ENCODE data around the gene ETV1. TPM values are rescaled to one million over a fixed set of nuclear protein-coding genes. Genes with fewer than 3 reads are reported as not detected.

The ETV1 gene
- total RNA-seq, 5 donors from 2014 or later (not counting 1 experiment from before 2014, with no cell fraction given): 0.26 to 0.58 (median 0.38) TPM; not detected in 1

GRCh38 chr7:14018751-14019150 is 29.3 kb upstream of the ETV1 start:
- Histone ChIP-seq H3K9me3 (no peaks in the 10 kb centered on the region), H3K27ac (ENCODE audit: low read length) (no peak overlapping the region), H3K4me1 (ENCODE audit: control insufficient read depth in 1 of 2, extremely low read depth in 1 of 2, insufficient read depth in 2 of 2, low read length in 2 of 2) (no peaks in the 10 kb centered on the region), H3K36me3 (ENCODE audit: control insufficient read depth in 2 of 2, extremely low read depth in 1 of 2, insufficient read depth in 1 of 2, low read length in 1 of 2) (no peaks in the 10 kb centered on the region), H3K4me3 (ENCODE audit: control insufficient read depth in 1 of 2, extremely low read depth in 1 of 2, low read length in 1 of 2) (no peak overlapping the region), H3K27me3 (replicated peaks in 1 of 2; ENCODE audit: control insufficient read depth in 2 of 2, extremely low read depth in 1 of 2, insufficient read depth in 2 of 2, low read length in 1 of 2) (no peaks in the 10 kb centered on the region)
- Mint-ChIP-seq H3K36me3 (no peaks in the 10 kb centered on the region), H3K27me3 (no peaks in the 10 kb centered on the region), H3K9me3 (peaks cover 0 to 3% (median 3%) of the 10 kb centered on the region in 3 donors), H3K27ac (no peak overlapping the region), H3K4me3 (no peak overlapping the region), H3K4me1 (no peaks in the 10 kb centered on the region)
- ATAC-seq (replicated peaks in 1 of 4): no peak
- 91% methylated on average over 5 of the region's 5 CpGs for WGBS (ENCODE audit: insufficient coverage)
- POLR2A ChIA-PET: no interaction called here
- DNase-seq: no peak
- CTCF ChIA-PET: no interaction called here

- no peaks in the 10 kb centered on the region for H3K4me1 ChIP-seq (ENCODE audit: control insufficient read depth in 1 of 2, extremely low read depth in 1 of 2, insufficient read depth in 2 of 2, low read length in 2 of 2)
- Mint-ChIP-seq H3K27ac (no peak overlapping the region), H3K4me3 (no peak overlapping the region), H3K4me1 (no peaks in the 10 kb centered on the region), H3K36me3 (no peaks in the 10 kb centered on the region), H3K9me3 (peaks cover 0 to 3% (median 3%) of the 10 kb centered on the region in 3 donors), H3K27me3 (no peaks in the 10 kb centered on the region)
- H3K4me3 ChIP-seq (ENCODE audit: control insufficient read depth in 1 of 2, extremely low read depth in 1 of 2, low read length in 1 of 2): no peak overlapping the region
- POLR2A ChIA-PET: no interaction called here
- H3K9me3 ChIP-seq: no peaks in the 10 kb centered on the region
- CTCF ChIA-PET: no interaction called here
- ATAC-seq (replicated peaks in 1 of 4): no peak
- WGBS (ENCODE audit: insufficient coverage): no CpG with 5 or more reads among the region's 2 CpGs
- no peaks in the 10 kb centered on the region for H3K27me3 ChIP-seq (replicated peaks in 1 of 2; ENCODE audit: control insufficient read depth in 2 of 2, extremely low read depth in 1 of 2, insufficient read depth in 2 of 2, low read length in 1 of 2)
- H3K27ac ChIP-seq (ENCODE audit: low read length): no peak overlapping the region
- no peak for DNase-seq
- no peaks in the 10 kb centered on the region for H3K36me3 ChIP-seq (ENCODE audit: control insufficient read depth in 2 of 2, extremely low read depth in 1 of 2, insufficient read depth in 1 of 2, low read length in 1 of 2)
Observed at GRCh38 chr7:14016950-14017349, 27.5 kb upstream of the ETV1 start.

GRCh38 chr7:14013898-14014297 is 24.4 kb upstream of the ETV1 start:
- CTCF ChIA-PET: no interaction called here
- no peaks in the 10 kb centered on the region for H3K27me3 Mint-ChIP-seq
- POLR2A ChIA-PET: no interaction called here
- H3K36me3 Mint-ChIP-seq: no peaks in the 10 kb centered on the region
- ATAC-seq (replicated peaks in 1 of 4) (no peak), DNase-seq (no peak)
- no peaks in the 10 kb centered on the region for H3K36me3 ChIP-seq (ENCODE audit: control insufficient read depth in 2 of 2, extremely low read depth in 1 of 2, insufficient read depth in 1 of 2, low read length in 1 of 2)
- H3K4me1 ChIP-seq (ENCODE audit: control insufficient read depth in 1 of 2, extremely low read depth in 1 of 2, insufficient read depth in 2 of 2, low read length in 2 of 2): no peaks in the 10 kb centered on the region
- H3K27ac ChIP-seq (ENCODE audit: low read length): no peak overlapping the region
- no peak overlapping the region for H3K27ac Mint-ChIP-seq
- H3K27me3 ChIP-seq (replicated peaks in 1 of 2; ENCODE audit: control insufficient read depth in 2 of 2, extremely low read depth in 1 of 2, insufficient read depth in 2 of 2, low read length in 1 of 2): no peaks in the 10 kb centered on the region
- H3K9me3 ChIP-seq: no peaks in the 10 kb centered on the region
- no CpG with 5 or more reads among the region's 1 CpG for WGBS (ENCODE audit: insufficient coverage)
- peaks cover 0 to 3% (median 3%) of the 10 kb centered on the region in 3 donors for H3K9me3 Mint-ChIP-seq
- H3K4me3 Mint-ChIP-seq: no peak overlapping the region
- peaks cover 0 to 4% (median 0%) of the 10 kb centered on the region in 3 donors for H3K4me1 Mint-ChIP-seq
- no peak overlapping the region for H3K4me3 ChIP-seq (ENCODE audit: control insufficient read depth in 1 of 2, extremely low read depth in 1 of 2, low read length in 1 of 2)

GRCh38 chr7:14009453-14010418 is 20.3 kb upstream of the ETV1 start:
- ChIA-PET POLR2A (interaction anchor here in 1 of 2 donors (0.6 to 0.7 kb wide), 2 partner anchors 11 to 1606 kb away, joined by 3 to 5 read pairs; no protein-coding TSS in a partner anchor), CTCF (interaction anchor here in 1 of 2 donors (0.7 kb wide), 1 partner anchor 440 kb away, joined by 3 read pairs; no protein-coding TSS in a partner anchor)
- no peaks in the 10 kb centered on the region for H3K4me1 ChIP-seq (ENCODE audit: control insufficient read depth in 1 of 2, extremely low read depth in 1 of 2, insufficient read depth in 2 of 2, low read length in 2 of 2)
- H3K9me3 Mint-ChIP-seq: peaks cover 0 to 9% (median 0%) of the 10 kb centered on the region in 3 donors
- no peak overlapping the region for H3K27ac ChIP-seq (ENCODE audit: low read length)
- no peaks in the 10 kb centered on the region for H3K9me3 ChIP-seq
- DNase-seq: peak in 1 of 35 experiments; percentile 12
- H3K27ac Mint-ChIP-seq: peak overlapping the region in 1 of 2 donors; percentile 11
- ATAC-seq (replicated peaks in 1 of 4): no peak
- peak overlapping the region in 2 of 3 donors; percentile 28 to 41 for H3K4me3 Mint-ChIP-seq
- H3K36me3 ChIP-seq (ENCODE audit: control insufficient read depth in 2 of 2, extremely low read depth in 1 of 2, insufficient read depth in 1 of 2, low read length in 1 of 2): no peaks in the 10 kb centered on the region
- no peaks in the 10 kb centered on the region for H3K36me3 Mint-ChIP-seq
- 80% methylated on average over 1 of the region's 10 CpGs for WGBS (ENCODE audit: insufficient coverage)
- H3K4me3 ChIP-seq (ENCODE audit: control insufficient read depth in 1 of 2, extremely low read depth in 1 of 2, low read length in 1 of 2): no peak overlapping the region
- H3K27me3 ChIP-seq (replicated peaks in 1 of 2; ENCODE audit: control insufficient read depth in 2 of 2, extremely low read depth in 1 of 2, insufficient read depth in 2 of 2, low read length in 1 of 2): no peaks in the 10 kb centered on the region
- H3K27me3 Mint-ChIP-seq: no peaks in the 10 kb centered on the region
- H3K4me1 Mint-ChIP-seq: peaks cover 0 to 4% (median 0%) of the 10 kb centered on the region in 3 donors

GRCh38 chr7:14001139-14001538 is 11.7 kb upstream of the ETV1 start:
- H3K4me3 ChIP-seq (ENCODE audit: control insufficient read depth in 1 of 2, extremely low read depth in 1 of 2, low read length in 1 of 2): no peak overlapping the region
- Mint-ChIP-seq H3K36me3 (no peaks in the 10 kb centered on the region), H3K9me3 (peaks cover 0 to 6% (median 0%) of the 10 kb centered on the region in 3 donors), H3K27ac (no peak overlapping the region), H3K4me1 (no peaks in the 10 kb centered on the region), H3K4me3 (no peak overlapping the region), H3K27me3 (no peaks in the 10 kb centered on the region)
- no CpG with 5 or more reads among the region's 3 CpGs for WGBS (ENCODE audit: insufficient coverage)
- H3K27me3 ChIP-seq (replicated peaks in 1 of 2; ENCODE audit: control insufficient read depth in 2 of 2, extremely low read depth in 1 of 2, insufficient read depth in 2 of 2, low read length in 1 of 2): no peaks in the 10 kb centered on the region
- H3K36me3 ChIP-seq (ENCODE audit: control insufficient read depth in 2 of 2, extremely low read depth in 1 of 2, insufficient read depth in 1 of 2, low read length in 1 of 2): no peaks in the 10 kb centered on the region
- H3K27ac ChIP-seq (ENCODE audit: low read length): no peak overlapping the region
- DNase-seq: no peak
- ChIA-PET POLR2A (interaction anchor here in 1 of 2 donors (0.6 kb wide), 1 partner anchor 177 kb away, joined by 10 read pairs; no protein-coding TSS in a partner anchor), CTCF (no interaction called here)
- no peaks in the 10 kb centered on the region for H3K4me1 ChIP-seq (ENCODE audit: control insufficient read depth in 1 of 2, extremely low read depth in 1 of 2, insufficient read depth in 2 of 2, low read length in 2 of 2)
- no peaks in the 10 kb centered on the region for H3K9me3 ChIP-seq
- no peak for ATAC-seq (replicated peaks in 1 of 4)

- H3K27me3 ChIP-seq (replicated peaks in 1 of 2; ENCODE audit: control insufficient read depth in 2 of 2, extremely low read depth in 1 of 2, insufficient read depth in 2 of 2, low read length in 1 of 2): no peaks in the 10 kb centered on the region
- ChIA-PET CTCF (no interaction called here), POLR2A (no interaction called here)
- no peak overlapping the region for H3K27ac ChIP-seq (ENCODE audit: low read length)
- DNase-seq: no peak
- no peaks in the 10 kb centered on the region for H3K4me1 ChIP-seq (ENCODE audit: control insufficient read depth in 1 of 2, extremely low read depth in 1 of 2, insufficient read depth in 2 of 2, low read length in 2 of 2)
- H3K4me3 Mint-ChIP-seq: no peak overlapping the region
- H3K27me3 Mint-ChIP-seq: no peaks in the 10 kb centered on the region
- H3K27ac Mint-ChIP-seq: no peak overlapping the region
- no CpG with 5 or more reads among the region's 1 CpG for WGBS (ENCODE audit: insufficient coverage)
- H3K36me3 Mint-ChIP-seq: no peaks in the 10 kb centered on the region
- ATAC-seq (replicated peaks in 1 of 4): no peak
- no peak overlapping the region for H3K4me3 ChIP-seq (ENCODE audit: control insufficient read depth in 1 of 2, extremely low read depth in 1 of 2, low read length in 1 of 2)
- no peaks in the 10 kb centered on the region for H3K36me3 ChIP-seq (ENCODE audit: control insufficient read depth in 2 of 2, extremely low read depth in 1 of 2, insufficient read depth in 1 of 2, low read length in 1 of 2)
- H3K9me3 Mint-ChIP-seq: peaks cover 0 to under 1% (median 0%) of the 10 kb centered on the region in 3 donors
- H3K9me3 ChIP-seq: no peaks in the 10 kb centered on the region
- no peaks in the 10 kb centered on the region for H3K4me1 Mint-ChIP-seq
Observed at GRCh38 chr7:14000247-14000646, 10.8 kb upstream of the ETV1 start.

Data from T-cell (primary cell).